ENCODE data around the gene SHC4. TPM values are rescaled to one million over a fixed set of nuclear protein-coding genes. Genes with fewer than 3 reads are reported as not detected.

The SHC4 gene
- total RNA-seq, 6 donors from 2014 or later, result under 0.01 to 0.59 (median 0.20) TPM; not detected in 2

GRCh38 chr15:48929661-48930060, 34.1 kb downstream of the SHC4 start:
- Histone ChIP-seq H3K27ac (no peak overlapping the region), H3K9me3 (no peaks in the 10 kb centered on the region), H3K4me1 (no peaks in the 10 kb centered on the region), H3K27me3 (no peaks in the 10 kb centered on the region), H3K4me3 (no peak overlapping the region), H3K36me3 (no peaks in the 10 kb centered on the region)
- no peak for TF ChIP-seq CTCF (IDR thresholded peaks at IDR 0.05)
- TF ChIP-seq EP300 (IDR thresholded peaks at IDR 0.05), result no peak
- WGBS, 2 donors, result 66 to 80% methylated on average over 3 of the region's 3 CpGs
- ATAC-seq (ENCODE audit: low FRiP score in 2 of 2) (no peak), DNase-seq (no peak)

- Histone ChIP-seq H3K27ac (no peak overlapping the region), H3K4me1 (no peaks in the 10 kb centered on the region), H3K9me3 (no peaks in the 10 kb centered on the region), H3K27me3 (no peaks in the 10 kb centered on the region), H3K36me3 (no peaks in the 10 kb centered on the region), H3K4me3 (no peak overlapping the region)
- 81 to 83% methylated on average over 6 of the region's 6 CpGs for WGBS, 2 donors
- ATAC-seq (ENCODE audit: low FRiP score in 2 of 2) (no peak), DNase-seq (no peak)
- no peak for TF ChIP-seq POLR2AphosphoS5 (IDR thresholded peaks at IDR 0.05)
- TF ChIP-seq POLR2A (IDR thresholded peaks at IDR 0.05), result no peak
- no peak for TF ChIP-seq EP300 (IDR thresholded peaks at IDR 0.05)
- TF ChIP-seq CTCF (IDR thresholded peaks at IDR 0.05), result no peak
These were observed 34.7 kb downstream of the SHC4 start for GRCh38 chr15:48928877-48929538.

- no peaks in the 10 kb centered on the region for H3K36me3 ChIP-seq
- DNase-seq (no peak), ATAC-seq (ENCODE audit: low FRiP score in 2 of 2) (peak in 1 of 2 donors; percentile 83)
- WGBS, 2 donors, result 64 to 70% methylated on average over 9 of the region's 9 CpGs
- H3K4me3 ChIP-seq, result no peak overlapping the region
- no peak overlapping the region for H3K27ac ChIP-seq
- no peaks in the 10 kb centered on the region for H3K4me1 ChIP-seq
- H3K27me3 ChIP-seq, result no peaks in the 10 kb centered on the region
- no peaks in the 10 kb centered on the region for H3K9me3 ChIP-seq
- TF ChIP-seq POLR2A (IDR thresholded peaks at IDR 0.05) (no peak), POLR2AphosphoS5 (IDR thresholded peaks at IDR 0.05) (no peak), CTCF (IDR thresholded peaks at IDR 0.05) (no peak), EP300 (IDR thresholded peaks at IDR 0.05) (no peak)
These were observed 38.0 kb downstream of the SHC4 start for GRCh38 chr15:48925714-48926223.

- H3K36me3 ChIP-seq, result no peaks in the 10 kb centered on the region
- H3K27me3 ChIP-seq, result no peaks in the 10 kb centered on the region
- no peaks in the 10 kb centered on the region for H3K9me3 ChIP-seq
- no peaks in the 10 kb centered on the region for H3K4me1 ChIP-seq
- peak in 1 of 2 donors; percentile 80 for ATAC-seq (ENCODE audit: low FRiP score in 2 of 2)
- DNase-seq, result no peak
- no peak overlapping the region for H3K4me3 ChIP-seq
- WGBS, 2 donors, result 80 to 85% methylated on average over 5 of the region's 5 CpGs
- TF ChIP-seq POLR2A (IDR thresholded peaks at IDR 0.05), result no peak
- TF ChIP-seq CTCF (IDR thresholded peaks at IDR 0.05), result no peak
- TF ChIP-seq POLR2AphosphoS5 (IDR thresholded peaks at IDR 0.05), result no peak
- no peak for TF ChIP-seq EP300 (IDR thresholded peaks at IDR 0.05)
- H3K27ac ChIP-seq, result no peak overlapping the region
These were observed 39.0 kb downstream of the SHC4 start for GRCh38 chr15:48924528-48925393.
